ENCODE data around the gene PUDP. TPM values are rescaled to one million over a fixed set of nuclear protein-coding genes. Genes with fewer than 3 reads are reported as not detected.

PUDP gene
- total and polyA plus RNA-seq, 2 experiments from 2014 or later, result 22.6 to 32.8 TPM

DNA sequence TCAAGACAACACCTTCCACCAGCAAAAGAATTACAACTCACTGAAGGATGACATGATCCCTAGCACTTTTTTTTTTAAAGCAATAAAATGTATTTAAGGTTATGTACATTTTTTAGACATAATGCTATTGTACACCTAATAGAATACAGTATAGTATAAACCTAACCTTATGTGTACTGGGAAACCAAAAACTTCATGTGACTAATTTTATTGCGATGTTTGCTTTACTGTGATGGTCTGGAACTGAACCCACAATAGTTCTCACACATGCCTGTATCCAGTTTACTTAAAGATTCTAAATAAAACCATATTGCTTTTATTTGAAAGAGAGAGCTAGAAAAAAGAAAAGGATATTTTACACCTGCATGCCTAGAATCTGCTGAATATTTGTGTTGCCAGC is 4.9 kb downstream of the PUDP start:
- WGBS (ENCODE audit: low lambda C conversion rate, missing lambda C conversion rate), result 64% methylated on average over 1 of the region's 1 CpG
- H3K27ac ChIP-seq, result no peak overlapping the region
- H3K4me2 ChIP-seq, result no peak overlapping the region
- TF ChIP-seq, protein P1, sequence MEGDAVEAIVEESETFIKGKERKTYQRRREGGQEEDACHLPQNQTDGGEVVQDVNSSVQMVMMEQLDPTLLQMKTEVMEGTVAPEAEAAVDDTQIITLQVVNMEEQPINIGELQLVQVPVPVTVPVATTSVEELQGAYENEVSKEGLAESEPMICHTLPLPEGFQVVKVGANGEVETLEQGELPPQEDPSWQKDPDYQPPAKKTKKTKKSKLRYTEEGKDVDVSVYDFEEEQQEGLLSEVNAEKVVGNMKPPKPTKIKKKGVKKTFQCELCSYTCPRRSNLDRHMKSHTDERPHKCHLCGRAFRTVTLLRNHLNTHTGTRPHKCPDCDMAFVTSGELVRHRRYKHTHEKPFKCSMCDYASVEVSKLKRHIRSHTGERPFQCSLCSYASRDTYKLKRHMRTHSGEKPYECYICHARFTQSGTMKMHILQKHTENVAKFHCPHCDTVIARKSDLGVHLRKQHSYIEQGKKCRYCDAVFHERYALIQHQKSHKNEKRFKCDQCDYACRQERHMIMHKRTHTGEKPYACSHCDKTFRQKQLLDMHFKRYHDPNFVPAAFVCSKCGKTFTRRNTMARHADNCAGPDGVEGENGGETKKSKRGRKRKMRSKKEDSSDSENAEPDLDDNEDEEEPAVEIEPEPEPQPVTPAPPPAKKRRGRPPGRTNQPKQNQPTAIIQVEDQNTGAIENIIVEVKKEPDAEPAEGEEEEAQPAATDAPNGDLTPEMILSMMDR (IDR thresholded peaks at IDR 0.05; ENCODE audit: poor library complexity), result no peak
- TF ChIP-seq EZH2 (IDR thresholded peaks at IDR 0.05; ENCODE audit: borderline replicate concordance), result no peak
- no peak for TF ChIP-seq EZH2phosphoT487 (IDR thresholded peaks at IDR 0.05; ENCODE audit: low read depth, severe bottlenecking, unreplicated experiment)
- DNase-seq (ENCODE audit: low spot score), result no peak
- no peak overlapping the region for H2AFZ ChIP-seq
- no peak overlapping the region for H3K4me3 ChIP-seq
- no peaks in the 10 kb centered on the region for H3K9me3 ChIP-seq (ENCODE audit: low read depth)
- H3K79me2 ChIP-seq, result peaks cover 11% of the 10 kb centered on the region
- no peaks in the 10 kb centered on the region for H4K20me1 ChIP-seq (ENCODE audit: insufficient read depth, poor library complexity, severe bottlenecking)
- H3K4me1 ChIP-seq (ENCODE audit: insufficient read depth), result no peaks in the 10 kb centered on the region
- H3K36me3 ChIP-seq (replicated peaks; ENCODE audit: insufficient read depth, low read depth), result no peaks in the 10 kb centered on the region
- no peaks in the 10 kb centered on the region for H3K9me2 ChIP-seq (replicated peaks; ENCODE audit: insufficient read depth)
- H3K27me3 ChIP-seq, result no peaks in the 10 kb centered on the region

DNA sequence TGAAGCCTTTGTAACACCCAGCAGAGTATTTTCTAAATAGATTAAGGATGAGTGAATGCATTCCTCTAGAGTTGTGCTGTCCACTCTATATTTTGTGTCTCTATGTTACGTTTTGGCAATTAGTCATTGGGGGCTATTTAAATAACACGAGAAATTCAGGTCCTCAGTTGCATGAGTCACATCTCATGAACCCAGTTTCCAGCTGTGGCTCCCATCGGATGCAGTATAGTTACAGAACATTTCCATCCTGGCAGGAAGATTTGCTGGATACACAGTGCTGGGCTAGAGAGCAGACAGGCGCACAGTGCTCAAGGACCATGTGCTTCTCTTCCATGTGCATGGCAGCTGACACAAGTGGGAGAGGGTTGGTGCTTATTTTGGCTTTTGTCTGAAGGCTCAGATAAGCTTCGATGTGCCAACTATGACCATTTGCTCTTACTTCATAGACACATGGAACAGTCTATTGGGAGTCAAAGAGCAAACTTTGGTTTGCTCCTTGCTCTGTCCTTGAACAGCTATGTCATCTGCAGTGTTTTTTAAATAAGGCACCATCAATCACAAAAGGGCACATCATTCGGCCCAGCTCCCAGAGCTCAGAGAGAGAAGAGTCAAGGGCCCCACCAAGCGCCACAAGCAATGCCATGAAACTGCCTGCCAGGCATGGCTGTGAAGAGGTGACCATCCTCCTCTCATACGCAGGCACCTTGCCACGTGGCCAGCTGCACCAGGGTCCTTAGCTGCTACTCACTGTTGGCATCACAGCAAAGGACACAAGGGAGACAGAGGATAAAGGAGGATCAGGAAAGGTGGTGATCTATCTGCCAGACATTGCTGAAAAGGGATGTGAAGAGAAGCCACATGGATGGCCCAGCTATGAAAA is 8.5 kb downstream of the PUDP start:
- Histone ChIP-seq H3K4me2 (no peak overlapping the region), H3K27me3 (no peaks in the 10 kb centered on the region), H2AFZ (no peak overlapping the region), H3K9me2 (replicated peaks; ENCODE audit: insufficient read depth) (no peaks in the 10 kb centered on the region), H3K4me1 (ENCODE audit: insufficient read depth) (no peaks in the 10 kb centered on the region), H3K4me3 (no peak overlapping the region), H3K36me3 (replicated peaks; ENCODE audit: insufficient read depth, low read depth) (no peaks in the 10 kb centered on the region), H3K27ac (no peak overlapping the region), H3K79me2 (peaks cover 15% of the 10 kb centered on the region), H4K20me1 (ENCODE audit: insufficient read depth, poor library complexity, severe bottlenecking) (no peaks in the 10 kb centered on the region), H3K9me3 (ENCODE audit: low read depth) (no peaks in the 10 kb centered on the region)
- WGBS (ENCODE audit: low lambda C conversion rate, missing lambda C conversion rate), result 78% methylated on average over 9 of the region's 9 CpGs
- TF ChIP-seq, protein P1 (IDR thresholded peaks at IDR 0.05; ENCODE audit: poor library complexity), result no peak
- TF ChIP-seq EZH2 (IDR thresholded peaks at IDR 0.05; ENCODE audit: borderline replicate concordance) (no peak), EZH2phosphoT487 (IDR thresholded peaks at IDR 0.05; ENCODE audit: low read depth, severe bottlenecking, unreplicated experiment) (no peak)
- DNase-seq (ENCODE audit: low spot score), result no peak

DNA sequence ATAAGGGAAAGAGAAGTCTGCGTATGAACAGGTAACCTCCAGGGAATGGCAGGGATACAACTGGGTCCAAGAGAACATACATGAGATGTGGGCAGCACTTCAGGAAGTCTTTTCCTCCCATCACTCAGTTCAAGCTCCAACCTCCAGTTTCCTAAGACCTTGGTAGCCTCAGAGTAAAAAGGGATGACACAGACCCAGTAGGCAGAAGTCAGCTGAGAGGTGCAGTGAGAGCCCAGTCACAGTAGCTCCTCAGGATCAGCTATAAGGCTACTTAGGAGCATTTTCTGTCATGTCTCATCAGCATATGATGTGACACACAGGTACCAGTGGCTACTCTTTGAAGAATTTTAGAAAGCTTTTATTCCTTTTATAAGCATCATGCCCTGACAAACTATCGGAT is 13.0 kb downstream of the PUDP start:
- Histone ChIP-seq H3K4me1 (ENCODE audit: insufficient read depth) (peaks cover 8% of the 10 kb centered on the region), H3K27me3 (no peaks in the 10 kb centered on the region), H2AFZ (no peak overlapping the region), H4K20me1 (ENCODE audit: insufficient read depth, poor library complexity, severe bottlenecking) (no peaks in the 10 kb centered on the region), H3K9me2 (replicated peaks; ENCODE audit: insufficient read depth) (no peaks in the 10 kb centered on the region), H3K9me3 (ENCODE audit: low read depth) (no peaks in the 10 kb centered on the region), H3K4me2 (no peak overlapping the region), H3K4me3 (no peak overlapping the region), H3K27ac (no peak overlapping the region), H3K79me2 (peaks cover 24% of the 10 kb centered on the region), H3K36me3 (replicated peaks; ENCODE audit: insufficient read depth, low read depth) (no peaks in the 10 kb centered on the region)
- DNase-seq (ENCODE audit: low spot score), result no peak
- TF ChIP-seq EZH2 (IDR thresholded peaks at IDR 0.05; ENCODE audit: borderline replicate concordance) (no peak), EZH2phosphoT487 (IDR thresholded peaks at IDR 0.05; ENCODE audit: low read depth, severe bottlenecking, unreplicated experiment) (no peak)
- TF ChIP-seq, protein P1 (IDR thresholded peaks at IDR 0.05; ENCODE audit: poor library complexity), result no peak
- WGBS (ENCODE audit: low lambda C conversion rate, missing lambda C conversion rate), result 84% methylated on average over 2 of the region's 2 CpGs
